Prostate gland (tissue), 2 donors: ENCODE measurements around the gene SNPH. TPM values are rescaled to one million over a fixed set of nuclear protein-coding genes. Genes with fewer than 3 reads are reported as not detected.

ENCODE experiments used
- DNase-seq: peaks from one replicate; pipeline ENCODE4 v3.0.0-alpha.2; 2019; ENCODE audit warnings: low spot score
- H3K27ac ChIP-seq, 2 donors: fragments of 200-600 bp; sonication (generic); 2 replicates each; pipeline ENCODE4 v1.5.1; 2017 to 2019
- H3K27me3 ChIP-seq: fragments of 200-600 bp; sonication (generic); replicated peaks from 2 replicates; pipeline ENCODE4 v1.5.1; 2019; ENCODE audit not compliant: insufficient read depth
- H3K36me3 ChIP-seq, 2 donors: fragments of 200-600 bp; sonication (generic); 1 replicate in 1 of 2; 2 replicates in 1 of 2; pipeline versions ENCODE4 v1.5.1 to v1.8.1; 2017 to 2019
- H3K4me1 ChIP-seq: fragments of 200-600 bp; sonication (generic); replicated peaks from 2 replicates; pipeline ENCODE4 v1.5.1; 2019
- H3K4me3 ChIP-seq, 2 donors: fragments of 200-600 bp; sonication (generic); 2 replicates each; pipeline ENCODE4 v1.5.1; 2017 to 2019
- H3K9me3 ChIP-seq: fragments of 200-600 bp; sonication (generic); 2 replicates; pipeline ENCODE4 v1.5.1; 2017
- CTCF ChIP-seq, 4 experiments: fragments of 200-600 bp in 2 of 4; fragments of 450-650 bp in 2 of 4; sonication (generic) in 2 of 4; IDR thresholded peaks; 1 replicate in 3 of 4; 2 replicates in 1 of 4; pipeline ENCODE4 v1.5.1; 2016 to 2019; ENCODE audit warnings: antibody characterized with exemption in 4 of 4, mild to moderate bottlenecking in 2 of 4, moderate library complexity in 2 of 4
- POLR2A ChIP-seq: fragments of 450-650 bp; IDR thresholded peaks from one replicate; pipeline ENCODE4 v1.6.1; 2016; ENCODE audit warnings: antibody characterized with exemption, mild to moderate bottlenecking
- POLR2AphosphoS5 ChIP-seq: sonication (generic); formaldehyde crosslinking; IDR thresholded peaks from one replicate; pipeline ENCODE4 v1.6.1; 2017; ENCODE audit warnings: antibody characterized with exemption
- WGBS: methylation state at CpG from one replicate; pipeline ENCODE4 v1.1.5; 2018; 5-methylcytosine and 5-hydroxymethylcytosine counted together
- intact Hi-C: fragments of 100-400 bp; cut with DNase I; formaldehyde crosslinking; loops from one replicate; pipeline ENCODE4 v1.14.2; 2022
- total RNA-seq, 2 donors: library from RNA; depleted of rRNA; stranded (reverse); fragments of >200 nt; gene quantifications; one replicate each; pipeline ENCODE4 v1.1.0, GENCODE V29; 2016

Gene SNPH
- total RNA-seq, 2 donors from 2014 or later = 4.5 to 12.3 TPM

- Histone ChIP-seq H3K4me3 (no peak overlapping the region), H3K9me3 (no peaks in the 10 kb centered on the region), H3K27me3 (no peaks in the 10 kb centered on the region), H3K4me1 (no peaks in the 10 kb centered on the region), H3K36me3 (no peaks in the 10 kb centered on the region), H3K27ac (no peak overlapping the region)
- no peak for DNase-seq
- no peak for TF ChIP-seq CTCF (IDR thresholded peaks at IDR 0.05)
- TF ChIP-seq POLR2AphosphoS5 = no peak
- WGBS = 49% methylated on average over 9 of the region's 9 CpGs
- intact Hi-C loops = no loop called here
These were observed 35.0 kb downstream of the SNPH start for GRCh38 chr20:1301031-1301529.

GRCh38 chr20:1302685-1303541 lies 36.8 kb downstream of the SNPH start:
- Histone ChIP-seq H3K36me3 (no peaks in the 10 kb centered on the region), H3K4me1 (no peaks in the 10 kb centered on the region), H3K4me3 (no peak overlapping the region), H3K27ac (no peak overlapping the region), H3K9me3 (no peaks in the 10 kb centered on the region), H3K27me3 (no peaks in the 10 kb centered on the region)
- WGBS = 81% methylated on average over 12 of the region's 12 CpGs
- no peak for DNase-seq
- no peak for TF ChIP-seq POLR2AphosphoS5
- TF ChIP-seq POLR2A = no peak
- no peak for TF ChIP-seq CTCF (IDR thresholded peaks at IDR 0.05)
- intact Hi-C loops = no loop called here

- 83% methylated on average over 31 of the region's 31 CpGs for WGBS
- intact Hi-C loops = no loop called here
These were observed 38.8 kb downstream of the SNPH start for GRCh38 chr20:1304710-1305515.

DNA sequence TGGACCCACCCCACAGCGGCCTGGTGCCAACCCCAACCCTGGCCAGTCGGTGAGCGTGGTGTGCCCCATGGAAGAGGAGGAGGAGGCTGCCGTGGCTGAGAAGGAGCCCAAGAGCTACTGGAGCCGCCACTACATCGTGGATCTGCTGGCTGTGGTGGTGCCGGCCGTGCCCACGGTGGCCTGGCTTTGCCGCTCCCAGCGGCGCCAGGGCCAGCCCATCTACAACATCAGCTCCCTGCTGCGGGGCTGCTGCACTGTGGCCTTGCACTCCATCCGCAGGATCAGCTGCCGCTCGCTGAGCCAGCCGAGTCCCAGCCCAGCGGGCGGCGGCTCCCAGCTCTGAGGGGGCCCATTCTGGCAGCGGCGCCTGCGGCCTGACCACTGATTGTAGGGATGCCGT lies 39.6 kb downstream of the SNPH start:
- no peaks in the 10 kb centered on the region for H3K4me1 ChIP-seq
- TF ChIP-seq POLR2AphosphoS5 = no peak
- no peak for TF ChIP-seq POLR2A
- no peak for TF ChIP-seq CTCF (IDR thresholded peaks at IDR 0.05)
- no peaks in the 10 kb centered on the region for H3K36me3 ChIP-seq
- intact Hi-C loops = no loop called here
- H3K4me3 ChIP-seq = no peak overlapping the region
- H3K9me3 ChIP-seq = no peaks in the 10 kb centered on the region
- WGBS = 87% methylated on average over 24 of the region's 24 CpGs
- H3K27ac ChIP-seq = no peak overlapping the region
- H3K27me3 ChIP-seq = no peaks in the 10 kb centered on the region
- no peak for DNase-seq

More at GRCh38 chr20:1304710-1305515, 38.8 kb downstream of the SNPH start:
- Histone ChIP-seq H3K36me3 (no peaks in the 10 kb centered on the region), H3K27ac (no peak overlapping the region), H3K4me1 (no peaks in the 10 kb centered on the region), H3K4me3 (no peak overlapping the region), H3K27me3 (no peaks in the 10 kb centered on the region), H3K9me3 (no peaks in the 10 kb centered on the region)
- TF ChIP-seq POLR2AphosphoS5 (no peak), CTCF (IDR thresholded peaks at IDR 0.05) (no peak), POLR2A (no peak)
- DNase-seq = no peak
